ENCODE results near the gene CPA5.

DNA sequence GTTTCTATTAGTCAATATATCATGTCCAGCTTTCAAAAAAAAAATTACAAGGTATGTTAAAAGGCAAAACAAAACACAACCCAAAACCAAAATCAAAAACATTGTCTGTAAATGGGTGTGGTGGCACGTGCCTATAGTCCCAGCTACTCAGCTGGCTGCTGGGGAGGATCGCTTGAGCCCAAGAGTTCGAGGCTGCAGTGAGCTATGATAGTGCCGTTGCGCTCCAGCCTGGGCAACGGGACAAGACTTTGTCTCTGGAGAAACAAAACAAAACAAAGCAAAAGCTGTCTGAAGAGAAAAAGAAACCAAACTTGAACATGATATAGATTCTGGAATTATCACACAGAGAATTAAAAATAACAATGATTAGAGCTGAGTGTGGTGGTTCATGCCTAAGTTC lies 10.3 kb upstream of the CPA5 start:
- TF ChIP-seq, protein P1, sequence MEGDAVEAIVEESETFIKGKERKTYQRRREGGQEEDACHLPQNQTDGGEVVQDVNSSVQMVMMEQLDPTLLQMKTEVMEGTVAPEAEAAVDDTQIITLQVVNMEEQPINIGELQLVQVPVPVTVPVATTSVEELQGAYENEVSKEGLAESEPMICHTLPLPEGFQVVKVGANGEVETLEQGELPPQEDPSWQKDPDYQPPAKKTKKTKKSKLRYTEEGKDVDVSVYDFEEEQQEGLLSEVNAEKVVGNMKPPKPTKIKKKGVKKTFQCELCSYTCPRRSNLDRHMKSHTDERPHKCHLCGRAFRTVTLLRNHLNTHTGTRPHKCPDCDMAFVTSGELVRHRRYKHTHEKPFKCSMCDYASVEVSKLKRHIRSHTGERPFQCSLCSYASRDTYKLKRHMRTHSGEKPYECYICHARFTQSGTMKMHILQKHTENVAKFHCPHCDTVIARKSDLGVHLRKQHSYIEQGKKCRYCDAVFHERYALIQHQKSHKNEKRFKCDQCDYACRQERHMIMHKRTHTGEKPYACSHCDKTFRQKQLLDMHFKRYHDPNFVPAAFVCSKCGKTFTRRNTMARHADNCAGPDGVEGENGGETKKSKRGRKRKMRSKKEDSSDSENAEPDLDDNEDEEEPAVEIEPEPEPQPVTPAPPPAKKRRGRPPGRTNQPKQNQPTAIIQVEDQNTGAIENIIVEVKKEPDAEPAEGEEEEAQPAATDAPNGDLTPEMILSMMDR (IDR thresholded peaks at IDR 0.05): no peak
- TF ChIP-seq POLR2A (IDR thresholded peaks at IDR 0.05): no peak

Data from body of pancreas (tissue), 4 donors.